Measurements from ENCODE around the gene CDH23. TPM values are rescaled to one million over a fixed set of nuclear protein-coding genes. Genes with fewer than 3 reads are reported as not detected.
A peak's percentile ranks its signal among the peaks of the same experiment; 100 is the strongest.

The CDH23 gene
- total and polyA plus RNA-seq, 9 of the 15 experiments (the other 6 are each of a cell fraction or from before 2014, with no cell fraction given), result 0.18 to 1.2 (median 0.47) TPM

GRCh38 chr10:71747551-71748523 lies 351.1 kb downstream of the CDH23 start (continued):
- no peak for TF ChIP-seq ZNF561 (CRISPR knock-in tag; conservative IDR thresholded peaks at IDR 0.05)
- no peak for TF ChIP-seq SUPT5H (IDR thresholded peaks at IDR 0.05)
- no peak for TF ChIP-seq ZNF431 (CRISPR knock-in tag; IDR thresholded peaks at IDR 0.05)
- TF ChIP-seq HSF4 (CRISPR knock-in tag; IDR thresholded peaks at IDR 0.05; ENCODE audit: borderline replicate concordance), result no peak
- no peak for TF ChIP-seq CREB1 (IDR thresholded peaks at IDR 0.05)
- no peak for TF ChIP-seq CREB1 (CRISPR knock-in tag; IDR thresholded peaks at IDR 0.05)
- peak in 1 of 2 experiments; percentile 23; a peak in 2 of 4 replicates for TF ChIP-seq ZNF639 (CRISPR knock-in tag; conservative IDR thresholded peaks at IDR 0.05 in 1 of 2, IDR thresholded peaks at IDR 0.05 in 1 of 2)
- TF ChIP-seq RAD51 (IDR thresholded peaks at IDR 0.05; ENCODE audit: borderline replicate concordance, low read depth), result no peak
- no peak for TF ChIP-seq KHSRP (IDR thresholded peaks at IDR 0.05)
- no peak for TF ChIP-seq ZBTB5 (IDR thresholded peaks at IDR 0.05)
- TF ChIP-seq ZNF740 (CRISPR knock-in tag; IDR thresholded peaks at IDR 0.05), result no peak
- TF ChIP-seq ZNF740 (tag; IDR thresholded peaks at IDR 0.05), result no peak
- TF ChIP-seq ZNF583 (CRISPR knock-in tag; IDR thresholded peaks at IDR 0.05), result peak; percentile 94
- no peak for TF ChIP-seq MTA2 (IDR thresholded peaks at IDR 0.05; ENCODE audit: low read depth)
- no peak for TF ChIP-seq RFX7 (CRISPR knock-in tag; IDR thresholded peaks at IDR 0.05)
- TF ChIP-seq RB1 (IDR thresholded peaks at IDR 0.05; ENCODE audit: low read depth), result no peak
- no peak for TF ChIP-seq NBN (IDR thresholded peaks at IDR 0.05; ENCODE audit: low read depth)
- no peak for TF ChIP-seq PKNOX1 (IDR thresholded peaks at IDR 0.05)
- TF ChIP-seq LARP7 (IDR thresholded peaks at IDR 0.05), result no peak
- no peak for TF ChIP-seq THAP7 (CRISPR knock-in tag; IDR thresholded peaks at IDR 0.05)
- no peak for TF ChIP-seq CBX5 (IDR thresholded peaks at IDR 0.05; ENCODE audit: borderline replicate concordance, low read depth)
- no peak for TF ChIP-seq ATF7 (IDR thresholded peaks at IDR 0.05)
